Thyroid gland (tissue), 4 donors: Measurements from ENCODE around the gene ST3GAL2.

Experiments
- CTCF ChIP-seq, 6 experiments: fragments of 200-600 bp in 3 of 6; fragments of 450-650 bp in 3 of 6; sonication (generic) in 3 of 6; IDR thresholded peaks; one replicate each; pipeline ENCODE4 v1.5.1; 2016 to 2019; ENCODE audit warnings: antibody characterized with exemption in 6 of 6, mild to moderate bottlenecking in 2 of 6, inconsistent platforms in 1 of 6, moderate library complexity in 1 of 6
- POLR2A ChIP-seq, 2 donors: fragments of 450-650 bp; IDR thresholded peaks; one replicate each; pipeline ENCODE4 v1.6.1; 2017; ENCODE audit warnings: antibody characterized with exemption in 2 of 2, mild to moderate bottlenecking in 2 of 2, moderate library complexity in 1 of 2

GRCh38 chr16:70392606-70393005, 46.3 kb downstream of the ST3GAL2 start:
- TF ChIP-seq CTCF (IDR thresholded peaks at IDR 0.05) (no peak), POLR2A (IDR thresholded peaks at IDR 0.05) (no peak)
